ENCODE results near the gene SPIB.
A peak's percentile ranks its signal among the peaks of the same experiment; 100 is the strongest.

SPIB gene
- long read RNA-seq, donor 1, result 0 reads
- long read RNA-seq, donor 2, partial matches to known transcripts, result 0 of 1 reads
- long read RNA-seq, donor 2, other reads (novel, unspliced or antisense), result 0 of 1 reads
- long read RNA-seq, donor 3, result 0 reads
- long read RNA-seq, donor 4, partial matches to known transcripts, result 0 of 1 reads
- long read RNA-seq, donor 4, other reads (novel, unspliced or antisense), result 0 of 1 reads
- long read RNA-seq, donor 5, partial matches to known transcripts, result 0 of 1 reads
- long read RNA-seq, donor 5, other reads (novel, unspliced or antisense), result 0 of 1 reads
- long read RNA-seq, donor 6, partial matches to known transcripts, result 0 of 1 reads
- long read RNA-seq, donor 6, other reads (novel, unspliced or antisense), result 0 of 1 reads
- long read RNA-seq, donor 7, result 0 reads
- long read RNA-seq, donor 8, partial matches to known transcripts, result 0 of 1 reads
- long read RNA-seq, donor 8, other reads (novel, unspliced or antisense), result 0 of 1 reads

GRCh38 chr19:50418176-50419021, at the start of gene SPIB:
Gene SPIB, plus strand, starts transcription at chr19:50418938. Its CDS starts 25 bp downstream, at chr19:50418963.
- no peak for DNase-seq

GRCh38 chr19:50371914-50372475, 46.7 kb upstream of the SPIB start:
- DNase-seq, result no peak

- DNase-seq, result peak; percentile 83
Measured at GRCh38 chr19:50376166-50377050, 42.3 kb upstream of the SPIB start, which contains the start of gene NR1H2. Gene NR1H2, plus strand, starts transcription at chr19:50376457. Its CDS starts 1,149 bp downstream, at chr19:50377606.

- no peak for DNase-seq
Measured at GRCh38 chr19:50377051-50377461, 41.7 kb upstream of the SPIB start.

GRCh38 chr19:50377517-50377916, 41.2 kb upstream of the SPIB start:
- DNase-seq, result no peak

- no peak for DNase-seq
Measured at GRCh38 chr19:50378169-50378862, 40.4 kb upstream of the SPIB start.

GRCh38 chr19:50378863-50379236, 39.9 kb upstream of the SPIB start:
- no peak for DNase-seq

- no peak for DNase-seq
Measured at GRCh38 chr19:50379602-50380001, 39.1 kb upstream of the SPIB start.

- DNase-seq, result no peak
Measured at GRCh38 chr19:50380137-50380536, 38.6 kb upstream of the SPIB start.

- no peak for DNase-seq
Measured at GRCh38 chr19:50380751-50381151, 38.0 kb upstream of the SPIB start.

GRCh38 chr19:50381881-50382729, 36.6 kb upstream of the SPIB start:
- DNase-seq, result no peak

GRCh38 chr19:50383001-50383851, 35.5 kb upstream of the SPIB start:
- no peak for DNase-seq

GRCh38 chr19:50383852-50384684, 34.7 kb upstream of the SPIB start, which contains the start of gene POLD1:
Gene POLD1, plus strand, starts transcription at chr19:50384347. Its CDS starts 14,505 bp downstream, at chr19:50398852.
- DNase-seq, result peak; percentile 96

GRCh38 chr19:50384685-50385535, 33.8 kb upstream of the SPIB start:
- peak; percentile 49 for DNase-seq

GRCh38 chr19:50387176-50387867, 31.4 kb upstream of the SPIB start:
- no peak for DNase-seq

- no peak for DNase-seq
Measured at GRCh38 chr19:50387868-50388245, 30.9 kb upstream of the SPIB start.
